HG03521 (cell line): ENCODE measurements around the gene EXOC6.
A peak's percentile ranks its signal among the peaks of the same experiment; 100 is the strongest.
"Not testable (repeated sequence)": the region's sequence is repeated elsewhere in the genome, so short reads cannot be mapped to it uniquely, and the experiment has no call there.

ENCODE experiments used
- ATAC-seq: cut with Tn5 transposase; IDR thresholded peaks from one replicate; pipeline ENCODE4 v1.9.1; 2021; ENCODE audit warnings: mild to moderate bottlenecking, moderate library complexity; ENCODE audit not compliant: unreplicated experiment

The EXOC6 gene

GRCh38 chr10:92876509-92877036, 28.3 kb downstream of the EXOC6 start:
- no peak for ATAC-seq

- ATAC-seq = no peak
Observed at GRCh38 chr10:92880233-92880861, 32.0 kb downstream of the EXOC6 start.

GRCh38 chr10:92880917-92881316, 32.6 kb downstream of the EXOC6 start:
- ATAC-seq = no peak

- ATAC-seq = no peak
Observed at GRCh38 chr10:92886334-92886961, 38.1 kb downstream of the EXOC6 start.

- no peak for ATAC-seq
Observed at GRCh38 chr10:92890471-92890870, 42.2 kb downstream of the EXOC6 start.

DNA sequence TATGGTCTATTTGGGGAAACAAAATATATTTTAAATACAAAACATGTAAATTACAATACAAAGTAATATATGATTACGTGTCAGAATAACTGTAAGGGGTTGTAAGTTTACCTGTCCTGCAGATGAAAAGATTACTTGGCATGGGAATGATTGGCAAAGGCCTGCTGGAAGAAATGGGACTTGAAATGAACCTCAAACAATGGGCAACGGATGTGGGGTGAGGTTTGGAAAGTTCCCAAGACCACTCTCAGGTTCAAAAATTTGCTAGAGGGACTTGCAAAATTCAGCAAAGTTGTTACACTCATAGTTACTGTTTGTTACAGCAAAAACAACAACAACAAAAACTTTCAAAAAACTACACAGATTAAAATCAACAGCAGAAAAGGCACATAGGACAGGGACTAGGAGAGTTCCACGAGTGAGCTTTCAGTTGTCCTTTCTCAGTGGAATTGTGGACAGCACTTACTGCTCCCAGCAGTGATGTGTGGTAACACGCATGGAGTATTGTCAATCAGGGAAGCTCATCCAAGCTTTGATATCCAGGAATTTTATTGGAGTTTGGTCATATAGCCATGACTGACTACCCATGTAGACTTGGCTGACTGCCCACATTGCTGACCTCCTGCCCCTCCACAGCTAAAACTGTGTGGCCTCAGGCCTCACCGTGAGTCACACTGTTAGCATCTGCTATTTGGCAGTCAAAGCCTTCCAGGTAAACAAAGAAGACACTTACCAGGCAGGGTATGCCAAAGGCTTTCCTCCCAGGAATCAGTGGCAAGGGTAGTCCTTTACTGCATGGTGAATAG, 43.8 kb downstream of the EXOC6 start:
- no peak for ATAC-seq

DNA sequence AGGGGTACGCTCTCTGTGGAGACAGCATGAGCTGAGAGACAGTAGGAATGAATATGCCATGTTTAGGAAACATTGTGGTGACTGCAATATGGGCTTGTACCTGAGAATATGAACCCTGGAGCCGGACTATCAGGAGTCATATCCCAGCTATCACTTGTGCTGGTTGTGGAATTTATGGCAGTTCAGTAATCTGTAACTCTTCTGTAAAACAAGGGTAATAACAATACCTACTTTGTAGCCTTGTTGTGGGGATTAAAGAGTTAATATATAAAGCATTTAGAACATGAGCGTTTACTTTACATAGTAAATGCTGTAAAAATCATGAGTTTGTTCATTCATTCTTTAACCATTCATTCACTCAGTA, 44.4 kb downstream of the EXOC6 start:
- no peak for ATAC-seq

- ATAC-seq = no peak
Observed at GRCh38 chr10:92894081-92894655, 45.8 kb downstream of the EXOC6 start.

DNA sequence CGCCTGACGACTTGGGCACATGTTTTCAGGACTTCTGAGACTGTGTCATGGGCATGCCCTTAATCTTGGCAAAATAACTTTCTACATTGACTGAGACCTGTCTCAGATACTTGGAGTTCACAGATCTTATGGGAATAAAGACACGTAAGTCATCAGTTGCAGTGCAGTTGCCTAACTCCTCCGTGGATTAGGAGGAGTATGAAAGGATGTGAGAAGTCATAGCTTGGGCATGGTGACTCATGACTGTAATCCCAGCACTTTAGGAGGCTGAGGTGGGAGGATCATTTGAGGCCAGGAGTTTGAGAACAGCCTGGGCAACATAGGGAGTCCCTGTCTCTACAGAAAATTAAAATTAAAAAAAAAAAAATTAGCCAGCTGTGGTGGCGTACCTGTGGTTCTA, 49.6 kb downstream of the EXOC6 start:
- no peak for ATAC-seq

GRCh38 chr10:92901819-92902251, 53.5 kb downstream of the EXOC6 start:
- ATAC-seq = no peak

- ATAC-seq = no peak
Observed at GRCh38 chr10:92903633-92904032, 55.3 kb downstream of the EXOC6 start.

DNA sequence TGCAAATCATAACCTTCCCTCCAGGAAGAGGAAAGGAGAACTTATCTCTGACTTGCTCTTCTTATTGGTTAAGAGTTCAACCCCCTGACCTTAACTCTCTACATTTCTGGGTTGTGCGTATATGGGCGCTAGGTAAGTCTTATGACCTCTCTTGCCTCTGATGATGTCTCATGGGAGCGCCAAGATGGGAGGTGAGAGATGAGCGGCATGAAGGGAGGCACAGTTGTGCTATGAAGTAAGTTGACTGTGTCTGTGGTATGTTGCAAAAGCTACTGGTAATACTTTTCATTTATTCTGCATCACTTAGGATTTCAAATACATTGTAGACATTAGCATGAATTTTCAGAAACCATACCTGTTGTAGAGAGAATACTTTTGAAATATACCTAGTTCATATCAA, 59.0 kb downstream of the EXOC6 start:
- no peak for ATAC-seq

GRCh38 chr10:92912631-92913030, 64.3 kb downstream of the EXOC6 start:
- ATAC-seq = not testable (repeated sequence)

GRCh38 chr10:92913973-92914372, 65.7 kb downstream of the EXOC6 start:
- no peak for ATAC-seq

DNA sequence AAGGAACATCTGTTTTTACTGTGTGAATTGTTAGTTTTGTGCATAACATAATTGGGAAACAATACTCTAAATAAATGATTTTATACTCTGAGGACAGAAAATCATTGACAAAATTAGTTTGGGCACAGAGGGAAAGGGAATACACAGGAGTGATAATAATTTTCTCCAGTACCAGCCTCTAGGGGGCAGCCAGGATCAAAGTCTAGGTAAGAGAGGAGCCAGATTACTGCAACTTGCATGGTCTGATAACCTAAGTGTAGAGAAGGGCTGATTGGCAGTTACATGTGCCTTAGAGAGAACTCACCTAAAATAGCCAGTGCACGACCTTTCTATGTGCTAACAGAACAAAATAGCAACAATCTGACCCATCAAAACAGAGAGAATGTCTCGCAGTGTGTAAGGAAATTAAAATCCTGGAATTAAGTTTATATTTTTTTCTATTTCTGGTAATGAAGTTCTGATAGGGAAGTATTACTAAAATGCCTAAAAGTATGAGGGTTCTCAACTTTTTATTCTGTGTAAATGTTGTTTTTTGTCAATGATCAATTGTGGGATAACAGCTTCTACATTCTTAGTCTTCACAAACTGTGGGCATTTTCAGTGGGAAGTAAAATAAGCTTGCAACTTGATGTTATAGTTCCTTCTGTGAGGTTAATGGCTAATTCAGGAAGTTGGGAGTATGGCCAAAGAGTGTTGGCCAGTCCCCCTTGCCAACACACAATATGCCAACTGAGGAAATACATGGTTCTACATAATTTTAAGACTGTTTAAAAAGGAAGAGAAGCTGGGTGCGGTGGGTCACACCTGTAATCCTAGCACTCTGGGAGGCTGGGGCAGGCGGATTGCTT, 66.4 kb downstream of the EXOC6 start:
- peak; percentile 67 for ATAC-seq

GRCh38 chr10:92915892-92916291, 67.6 kb downstream of the EXOC6 start:
- no peak for ATAC-seq

- no peak for ATAC-seq
Observed at GRCh38 chr10:92916433-92916832, 68.1 kb downstream of the EXOC6 start.

GRCh38 chr10:92918603-92919002, 70.3 kb downstream of the EXOC6 start:
- ATAC-seq = no peak

- ATAC-seq = no peak
Observed at GRCh38 chr10:92920866-92921265, 72.5 kb downstream of the EXOC6 start.

- no peak for ATAC-seq
Observed at GRCh38 chr10:92923416-92923815, 75.1 kb downstream of the EXOC6 start.

DNA sequence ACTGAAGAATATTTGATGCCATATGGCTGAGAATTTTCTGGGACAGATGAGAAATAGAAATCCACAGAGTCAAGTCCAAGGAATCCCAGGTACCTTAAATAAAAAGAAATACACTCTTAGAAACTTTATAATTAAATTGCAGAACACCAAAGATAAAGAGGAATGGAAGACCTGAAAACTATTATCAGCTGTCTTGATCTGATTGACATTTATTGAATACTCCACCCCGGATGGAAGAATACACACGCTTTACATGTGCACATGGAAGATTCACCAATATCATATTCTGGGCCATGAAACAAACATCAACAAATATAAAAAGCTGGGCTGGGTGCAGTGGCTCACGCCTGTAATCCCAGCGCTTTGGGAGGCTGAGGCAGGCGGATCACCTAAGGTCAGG, 81.6 kb downstream of the EXOC6 start:
- ATAC-seq = no peak
